Natural killer cell (primary cell): Measurements from ENCODE around the gene FAM131C. TPM values are rescaled to one million over a fixed set of nuclear protein-coding genes. Genes with fewer than 3 reads are reported as not detected.

Experiments
- ATAC-seq, 3 donors: fragments of 150-1000 bp in 2 of 3; fragments of 200-7000 bp in 1 of 3; cut with Tn5 transposase; 1 replicate in 1 of 3; 2 replicates in 2 of 3; pipeline ENCODE4 v1.10.0; 2021; ENCODE audit warnings: mild to moderate bottlenecking in 2 of 3, moderate library complexity in 2 of 3
- DNase-seq, 2 donors: peaks; one replicate each; pipeline versions ENCODE4 v3.0.0 to v3.0.0-alpha.2; 2013 to 2021; ENCODE audit warnings: mixed read lengths in 1 of 2
- H3K27ac ChIP-seq: one replicate; pipeline ENCODE4 v1.5.1; 2013; ENCODE audit warnings: mild to moderate bottlenecking, low read length
- H3K27me3 ChIP-seq: one replicate; pipeline ENCODE4 v1.6.1; 2013; ENCODE audit warnings: low read length; ENCODE audit not compliant: control insufficient read depth, insufficient read depth
- H3K36me3 ChIP-seq: one replicate; pipeline ENCODE4 v1.6.1; 2013; ENCODE audit warnings: low read length; ENCODE audit not compliant: control insufficient read depth, insufficient read depth
- H3K4me1 ChIP-seq: one replicate; pipeline ENCODE4 v1.6.1; 2013; ENCODE audit warnings: low read length; ENCODE audit not compliant: control insufficient read depth, insufficient read depth
- H3K4me3 ChIP-seq: one replicate; pipeline ENCODE4 v1.5.1; 2013; ENCODE audit warnings: low read length
- H3K9me3 ChIP-seq: one replicate; pipeline ENCODE4 v1.6.1; 2013; ENCODE audit warnings: low read length; ENCODE audit not compliant: control insufficient read depth, insufficient read depth
- H3K27ac Mint-ChIP-seq, 2 donors: one replicate each; pipeline ENCODE4 v1.8.0; 2022; ENCODE audit warnings: mild to moderate bottlenecking in 2 of 2, mixed read lengths in 2 of 2, moderate library complexity in 1 of 2
- H3K27me3 Mint-ChIP-seq, 2 donors: one replicate each; pipeline ENCODE4 v1.8.0; 2022; ENCODE audit warnings: low read depth in 2 of 2, mixed read lengths in 2 of 2
- H3K36me3 Mint-ChIP-seq: one replicate; pipeline ENCODE4 v1.8.0; 2022; ENCODE audit warnings: mixed read lengths
- H3K4me1 Mint-ChIP-seq, 2 donors: one replicate each; pipeline ENCODE4 v1.8.0; 2022; ENCODE audit warnings: mixed read lengths in 2 of 2
- H3K4me3 Mint-ChIP-seq: one replicate; pipeline ENCODE4 v1.8.0; 2022; ENCODE audit warnings: mild to moderate bottlenecking, moderate library complexity, mixed read lengths
- H3K9me3 Mint-ChIP-seq, 2 donors: one replicate each; pipeline ENCODE4 v1.8.0; 2022; ENCODE audit warnings: mixed read lengths in 2 of 2
- CTCF ChIP-seq: fragments of 200-600 bp; IDR thresholded peaks from one replicate; pipeline ENCODE4 v1.8.0; 2022; ENCODE audit warnings: antibody characterized with exemption
- WGBS: methylation state at CpG from one replicate; pipeline ENCODE4 v1.1.7; 2013; ENCODE audit warnings: missing lambda C conversion rate; ENCODE audit not compliant: insufficient coverage; 5-methylcytosine and 5-hydroxymethylcytosine counted together
- intact Hi-C: fragments of 100-400 bp; cut with micrococcal nuclease; formaldehyde crosslinking; loops from one replicate; pipeline ENCODE4 v1.14.2; 2022
- total RNA-seq, 4 donors: library from RNA; stranded (reverse); fragments of 120-200 nt in 1 of 4; gene quantifications; one replicate each; pipeline versions ENCODE4 v1.2.3 to v1.2.4, GENCODE V29; 2013 to 2022

FAM131C gene
- total RNA-seq, 3 donors from 2014 or later (not counting 1 experiment from before 2014, with no cell fraction given), result not detected

GRCh38 chr1:16070640-16071355 lies 2.7 kb downstream of the FAM131C start:
- Mint-ChIP-seq H3K4me1 (peaks cover 5 to 17% of the 10 kb centered on the region in 2 donors), H3K4me3 (no peak overlapping the region), H3K27me3 (peaks cover 10 to 20% of the 10 kb centered on the region in 2 donors), H3K27ac (no peak overlapping the region), H3K36me3 (no peaks in the 10 kb centered on the region), H3K9me3 (no peaks in the 10 kb centered on the region)
- peaks cover 16% of the 10 kb centered on the region for H3K27me3 ChIP-seq
- no peaks in the 10 kb centered on the region for H3K9me3 ChIP-seq
- peaks cover 33% of the 10 kb centered on the region for H3K4me1 ChIP-seq
- no peak overlapping the region for H3K4me3 ChIP-seq
- DNase-seq (no peak), ATAC-seq (no peak)
- no peak for TF ChIP-seq CTCF
- 92% methylated on average over 8 of the region's 9 CpGs for WGBS
- intact Hi-C loops, result no loop called here
- H3K27ac ChIP-seq, result no peak overlapping the region
- no peaks in the 10 kb centered on the region for H3K36me3 ChIP-seq

GRCh38 chr1:16068356-16069270 lies 4.8 kb downstream of the FAM131C start:
- Histone ChIP-seq H3K4me1 (peaks cover 41% of the 10 kb centered on the region), H3K9me3 (no peaks in the 10 kb centered on the region), H3K27ac (no peak overlapping the region), H3K4me3 (no peak overlapping the region), H3K27me3 (peaks cover 8% of the 10 kb centered on the region), H3K36me3 (no peaks in the 10 kb centered on the region)
- Mint-ChIP-seq H3K4me1 (peaks cover 21 to 32% of the 10 kb centered on the region in 2 donors), H3K9me3 (no peaks in the 10 kb centered on the region), H3K27ac (no peak overlapping the region), H3K36me3 (no peaks in the 10 kb centered on the region), H3K4me3 (no peak overlapping the region), H3K27me3 (peaks cover 6 to 22% of the 10 kb centered on the region in 2 donors)
- intact Hi-C loops, result no loop called here
- TF ChIP-seq CTCF, result no peak
- ATAC-seq, result no peak
- 71% methylated on average over 11 of the region's 11 CpGs for WGBS
- no peak for DNase-seq

- Mint-ChIP-seq H3K27me3 (peaks cover 6 to 22% of the 10 kb centered on the region in 2 donors), H3K9me3 (no peaks in the 10 kb centered on the region), H3K36me3 (no peaks in the 10 kb centered on the region), H3K27ac (no peak overlapping the region), H3K4me1 (peaks cover 21 to 32% of the 10 kb centered on the region in 2 donors), H3K4me3 (no peak overlapping the region)
- Histone ChIP-seq H3K9me3 (no peaks in the 10 kb centered on the region), H3K4me1 (peaks cover 38% of the 10 kb centered on the region), H3K27ac (no peak overlapping the region), H3K36me3 (no peaks in the 10 kb centered on the region), H3K4me3 (no peak overlapping the region), H3K27me3 (peaks cover 6% of the 10 kb centered on the region)
- TF ChIP-seq CTCF, result no peak
- no peak for ATAC-seq
- WGBS, result 88% methylated on average over 13 of the region's 13 CpGs
- no peak for DNase-seq
- intact Hi-C loops, result no loop called here
Measured at GRCh38 chr1:16067933-16068332, 5.5 kb downstream of the FAM131C start.
